DND-41 (cell line): ENCODE measurements around the gene PADI3.

ENCODE experiments used
- ATAC-seq: fragments of 200-7000 bp; cut with Tn5 transposase; 3 replicates; pipeline ENCODE4 v1.9.1; 2021; ENCODE audit warnings: low read depth; ENCODE audit not compliant: insufficient read depth
- DNase-seq: peaks from one replicate; pipeline ENCODE4 v3.0.0-alpha.2; 2020
- H2AFZ ChIP-seq: 2 replicates; pipeline ENCODE4 v1.6.0; 2012; ENCODE audit warnings: low read depth, low read length
- H3K27ac ChIP-seq: 2 replicates; pipeline ENCODE4 v1.5.1; 2012; ENCODE audit warnings: low read length, inconsistent platforms
- H3K27me3 ChIP-seq: fragments of 200-600 bp; sonication (generic); 2 replicates; pipeline ENCODE4 v1.6.0; 2012; ENCODE audit warnings: low read length, mild to moderate bottlenecking, inconsistent platforms; ENCODE audit not compliant: insufficient read depth, poor library complexity
- H3K36me3 ChIP-seq: 2 replicates; pipeline ENCODE4 v1.5.1; 2012; ENCODE audit warnings: low read length, inconsistent platforms; ENCODE audit not compliant: insufficient read depth
- H3K4me1 ChIP-seq: 2 replicates; pipeline ENCODE4 v1.5.1; 2012; ENCODE audit warnings: mild to moderate bottlenecking, low read length; ENCODE audit not compliant: insufficient read depth
- H3K4me2 ChIP-seq: 2 replicates; pipeline ENCODE4 v1.6.0; 2012; ENCODE audit warnings: mild to moderate bottlenecking, moderate library complexity, low read length, inconsistent platforms; ENCODE audit not compliant: insufficient read depth
- H3K4me3 ChIP-seq, 2 experiments: fragments of 200-600 bp in 1 of 2; shearing (Covaris generic) in 1 of 2; 2 replicates each; pipeline ENCODE4 v1.5.1; 2012 to 2016; ENCODE audit warnings: inconsistent platforms in 2 of 2, low read length in 2 of 2, mild to moderate bottlenecking in 2 of 2, low read depth in 1 of 2, moderate library complexity in 1 of 2
- H3K79me2 ChIP-seq: 2 replicates; pipeline ENCODE4 v1.6.0; 2012; ENCODE audit warnings: low read length, inconsistent platforms; ENCODE audit not compliant: insufficient read depth
- H3K9ac ChIP-seq: 2 replicates; pipeline ENCODE4 v1.6.0; 2012; ENCODE audit warnings: low read depth, mild to moderate bottlenecking, inconsistent platforms, low read length, moderate library complexity
- H3K9me3 ChIP-seq: 2 replicates; pipeline ENCODE4 v1.5.1; 2012; ENCODE audit warnings: low read length, moderate library complexity, mild to moderate bottlenecking, inconsistent platforms; ENCODE audit not compliant: insufficient read depth, severe bottlenecking
- H4K20me1 ChIP-seq: 2 replicates; pipeline ENCODE4 v1.6.0; 2012; ENCODE audit warnings: low read length; ENCODE audit not compliant: insufficient read depth
- CTCF ChIP-seq: IDR thresholded peaks from 2 replicates; pipeline ENCODE4 v1.5.1; 2012; ENCODE audit warnings: borderline replicate concordance, low read length, moderate library complexity, mild to moderate bottlenecking; ENCODE audit not compliant: poor library complexity, severe bottlenecking; ENCODE audit errors: extremely low read depth
- EZH2 ChIP-seq: IDR thresholded peaks from 3 replicates; pipeline ENCODE4 v1.6.1; 2012; ENCODE audit warnings: borderline replicate concordance, low read depth, mild to moderate bottlenecking, moderate library complexity, low read length, inconsistent platforms; ENCODE audit not compliant: severe bottlenecking

The PADI3 gene

GRCh38 chr1:17260738-17261137 lies 11.8 kb downstream of the PADI3 start:
- no peak for ATAC-seq
- Histone ChIP-seq H3K36me3 (no peaks in the 10 kb centered on the region), H3K4me3 (no peak overlapping the region), H2AFZ (no peak overlapping the region), H3K79me2 (no peaks in the 10 kb centered on the region), H3K4me2 (no peak overlapping the region), H3K4me1 (no peaks in the 10 kb centered on the region), H3K9me3 (no peaks in the 10 kb centered on the region), H3K9ac (no peak overlapping the region), H3K27me3 (peaks cover 4% of the 10 kb centered on the region), H3K27ac (no peak overlapping the region), H4K20me1 (0 out of 2 replicates have a peak, but pooled peaks cover 5% of the 10 kb centered on the region)
- no peak for TF ChIP-seq EZH2
- no peak for TF ChIP-seq CTCF
- no peak for DNase-seq

DNA sequence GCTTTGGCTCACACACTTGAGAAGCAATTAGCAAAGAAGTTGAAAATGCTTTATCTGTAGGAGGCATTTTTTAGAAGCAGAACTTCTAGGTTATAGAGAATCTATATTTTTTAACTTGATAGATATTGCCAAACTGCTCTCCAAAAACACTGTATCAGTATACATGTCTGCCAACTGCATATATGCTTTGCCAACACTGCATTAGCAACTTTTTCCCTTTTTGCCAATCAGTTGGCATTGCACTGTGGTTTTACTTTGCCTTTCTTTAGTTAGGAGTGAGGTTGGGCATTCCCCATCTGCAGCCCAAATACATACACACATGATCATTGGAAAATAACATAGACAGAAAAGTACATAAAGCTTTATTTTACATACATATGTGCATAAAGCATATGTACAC lies 15.0 kb downstream of the PADI3 start:
- no peak for TF ChIP-seq CTCF
- TF ChIP-seq EZH2 = no peak
- H3K27ac ChIP-seq = no peak overlapping the region
- no peaks in the 10 kb centered on the region for H3K9me3 ChIP-seq

DNA sequence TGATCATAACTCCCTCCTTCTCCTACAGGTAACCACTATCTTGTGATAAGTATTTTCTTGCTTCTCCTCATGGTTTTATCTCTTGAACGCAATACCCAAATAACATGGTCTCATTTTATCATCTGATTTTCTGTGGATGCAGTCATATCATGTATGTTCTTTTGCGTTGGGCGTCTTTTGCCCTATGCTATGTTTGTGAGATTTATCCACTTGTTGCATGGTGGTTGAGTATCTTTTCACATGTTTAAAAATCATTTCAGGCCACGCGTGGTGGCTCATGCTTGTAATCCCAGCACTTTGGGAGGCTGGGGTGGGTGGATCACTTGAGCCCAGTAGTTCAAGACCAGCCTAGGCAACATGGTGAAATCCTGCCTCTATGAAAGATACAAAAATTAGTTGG lies 15.6 kb downstream of the PADI3 start:
- no peak overlapping the region for H3K4me3 ChIP-seq
- TF ChIP-seq CTCF (no peak), EZH2 (no peak)
- H3K27me3 ChIP-seq = no peaks in the 10 kb centered on the region
- H3K9ac ChIP-seq = no peak overlapping the region
- H4K20me1 ChIP-seq = 0 out of 2 replicates have a peak, but pooled peaks cover 5% of the 10 kb centered on the region
- no peak overlapping the region for H3K4me2 ChIP-seq
- no peak overlapping the region for H3K27ac ChIP-seq
- H3K36me3 ChIP-seq = no peaks in the 10 kb centered on the region
- no peaks in the 10 kb centered on the region for H3K4me1 ChIP-seq
- H2AFZ ChIP-seq = no peak overlapping the region
- no peaks in the 10 kb centered on the region for H3K79me2 ChIP-seq
- no peak for ATAC-seq
- no peak for DNase-seq
- no peaks in the 10 kb centered on the region for H3K9me3 ChIP-seq

More for the DNA sequence above, 15.0 kb downstream of the PADI3 start:
- DNase-seq = no peak
- no peak overlapping the region for H3K4me2 ChIP-seq
- no peak overlapping the region for H3K9ac ChIP-seq
- H3K36me3 ChIP-seq = no peaks in the 10 kb centered on the region
- H3K79me2 ChIP-seq = no peaks in the 10 kb centered on the region
- no peaks in the 10 kb centered on the region for H3K27me3 ChIP-seq
- H4K20me1 ChIP-seq = 0 out of 2 replicates have a peak, but pooled peaks cover 5% of the 10 kb centered on the region
- H3K4me1 ChIP-seq = no peaks in the 10 kb centered on the region
- ATAC-seq = no peak
- no peak overlapping the region for H2AFZ ChIP-seq
- no peak overlapping the region for H3K4me3 ChIP-seq

- no peak for ATAC-seq
- Histone ChIP-seq H2AFZ (no peak overlapping the region), H3K36me3 (no peaks in the 10 kb centered on the region), H3K4me3 (no peak overlapping the region), H3K4me2 (no peak overlapping the region), H3K27ac (no peak overlapping the region), H3K9me3 (no peaks in the 10 kb centered on the region), H3K79me2 (no peaks in the 10 kb centered on the region), H3K27me3 (no peaks in the 10 kb centered on the region), H4K20me1 (0 out of 2 replicates have a peak, but pooled peaks cover 5% of the 10 kb centered on the region), H3K4me1 (no peaks in the 10 kb centered on the region), H3K9ac (no peak overlapping the region)
- DNase-seq = no peak
- no peak for TF ChIP-seq CTCF
- TF ChIP-seq EZH2 = no peak
Measured at GRCh38 chr1:17265162-17265561, 16.3 kb downstream of the PADI3 start.
